Measurements from ENCODE around the gene EBF4.

EBF4 gene

DNA sequence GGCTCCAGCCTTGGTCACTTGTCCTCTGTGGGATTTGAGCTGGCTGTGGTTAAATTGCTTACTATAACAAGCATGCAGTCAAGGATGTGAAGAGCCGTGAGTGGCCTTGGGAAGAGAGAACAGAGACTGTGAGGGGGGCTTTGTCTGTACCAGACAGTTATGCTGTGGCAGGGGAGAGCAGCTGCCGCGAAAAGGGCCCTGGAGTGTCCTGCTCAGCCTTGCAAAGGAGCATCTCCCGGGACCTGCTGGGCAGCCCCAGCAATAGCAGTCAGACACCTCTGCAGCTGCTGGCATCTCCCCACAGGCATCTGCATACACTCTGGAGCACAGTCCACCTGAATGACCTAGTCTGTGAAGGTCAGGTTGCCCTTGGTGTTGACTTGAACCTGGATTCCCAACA lies 6.3 kb downstream of the EBF4 start:
- in situ Hi-C loops (cut with MboI; ENCODE audit: low sequenced_read_pairs): no loop called here

DNA sequence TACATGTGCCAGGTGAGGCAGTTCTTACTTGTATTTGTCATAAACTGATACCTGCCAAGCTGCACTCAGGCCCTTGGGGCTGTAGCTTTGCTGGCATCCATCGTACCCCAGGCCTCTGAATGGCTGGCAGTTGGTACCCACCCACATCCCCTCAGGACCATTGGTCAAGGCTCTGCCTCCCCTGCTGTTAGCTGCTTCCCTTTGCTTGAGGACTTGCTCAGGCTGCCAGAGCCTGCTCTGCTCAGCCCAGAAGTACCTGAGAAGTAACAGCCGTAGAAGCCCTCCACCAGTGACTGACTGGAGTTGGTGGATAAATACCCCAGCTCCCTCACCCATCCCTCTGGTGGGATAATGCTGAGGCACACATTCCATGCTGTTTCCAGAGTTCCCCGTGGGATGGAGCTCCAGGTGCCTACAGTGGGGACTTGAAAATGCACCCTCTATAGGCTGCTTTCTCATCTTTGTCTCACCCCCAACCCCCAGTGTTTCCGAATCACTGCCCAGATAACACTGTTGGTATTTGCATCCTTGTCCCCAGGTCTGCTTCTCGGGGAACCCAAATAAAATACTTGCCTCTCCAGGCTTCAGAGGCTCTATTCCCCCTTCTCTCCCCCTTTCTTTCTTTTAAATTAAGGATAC lies 7.3 kb downstream of the EBF4 start:
- in situ Hi-C loops (cut with MboI; ENCODE audit: low sequenced_read_pairs): no loop called here

DNA sequence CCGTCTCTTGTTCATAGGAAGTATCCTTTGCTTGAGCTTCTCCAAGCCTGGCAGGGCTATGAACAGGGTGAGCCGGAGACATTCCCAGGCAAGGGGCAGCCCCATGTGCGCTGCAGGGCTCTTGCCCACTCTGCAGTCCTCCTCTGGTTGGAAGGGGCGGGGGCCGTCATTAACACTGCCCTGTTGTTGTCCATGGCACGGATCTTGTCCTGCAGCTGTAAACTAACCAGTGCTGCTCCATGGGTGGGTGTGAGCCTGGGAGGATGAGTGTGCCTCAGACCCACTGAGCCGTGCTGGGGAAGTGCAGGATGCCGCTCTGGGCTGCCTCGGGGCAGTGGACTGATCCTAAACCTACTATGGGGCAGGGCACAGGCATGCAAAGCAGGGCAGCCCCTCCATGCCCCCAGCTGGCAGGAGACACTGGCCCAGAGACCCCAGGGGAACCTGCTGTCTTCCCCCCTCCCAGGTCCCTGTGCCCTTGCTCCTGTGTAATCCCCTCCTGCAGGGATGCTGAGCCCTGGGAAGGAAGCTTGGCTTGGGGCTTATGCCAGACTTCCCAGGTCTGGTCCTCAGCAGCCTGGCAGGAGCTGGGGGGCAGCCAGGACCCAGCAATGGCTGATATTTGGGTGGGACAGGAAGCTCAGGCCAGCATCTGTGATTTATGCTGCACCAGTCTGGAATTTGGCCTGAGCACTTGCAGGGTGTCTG lies 8.5 kb downstream of the EBF4 start:
- in situ Hi-C loops (cut with MboI; ENCODE audit: low sequenced_read_pairs): no loop called here

DNA sequence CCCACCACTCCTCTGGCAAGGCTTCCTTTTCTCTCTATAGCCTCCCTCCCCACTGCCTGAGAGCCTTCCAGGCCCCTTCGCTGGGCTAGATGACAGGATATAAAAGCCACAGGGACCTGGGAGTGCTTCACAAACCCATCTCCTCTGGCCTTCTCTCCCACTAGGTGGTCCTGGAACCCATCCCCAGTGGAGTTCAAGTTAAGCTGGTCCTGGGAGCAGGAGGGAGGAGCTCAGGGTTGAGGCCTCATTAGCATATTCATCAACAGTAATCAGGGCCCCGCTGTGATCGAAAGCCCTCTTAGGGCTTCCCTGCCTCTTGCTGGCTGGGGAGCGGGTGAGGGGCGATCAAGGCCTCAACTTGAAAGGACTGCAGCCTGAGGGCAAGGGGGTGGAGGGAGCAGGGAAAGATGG lies 9.1 kb downstream of the EBF4 start:
- in situ Hi-C loops (cut with MboI; ENCODE audit: low sequenced_read_pairs): no loop called here

DNA sequence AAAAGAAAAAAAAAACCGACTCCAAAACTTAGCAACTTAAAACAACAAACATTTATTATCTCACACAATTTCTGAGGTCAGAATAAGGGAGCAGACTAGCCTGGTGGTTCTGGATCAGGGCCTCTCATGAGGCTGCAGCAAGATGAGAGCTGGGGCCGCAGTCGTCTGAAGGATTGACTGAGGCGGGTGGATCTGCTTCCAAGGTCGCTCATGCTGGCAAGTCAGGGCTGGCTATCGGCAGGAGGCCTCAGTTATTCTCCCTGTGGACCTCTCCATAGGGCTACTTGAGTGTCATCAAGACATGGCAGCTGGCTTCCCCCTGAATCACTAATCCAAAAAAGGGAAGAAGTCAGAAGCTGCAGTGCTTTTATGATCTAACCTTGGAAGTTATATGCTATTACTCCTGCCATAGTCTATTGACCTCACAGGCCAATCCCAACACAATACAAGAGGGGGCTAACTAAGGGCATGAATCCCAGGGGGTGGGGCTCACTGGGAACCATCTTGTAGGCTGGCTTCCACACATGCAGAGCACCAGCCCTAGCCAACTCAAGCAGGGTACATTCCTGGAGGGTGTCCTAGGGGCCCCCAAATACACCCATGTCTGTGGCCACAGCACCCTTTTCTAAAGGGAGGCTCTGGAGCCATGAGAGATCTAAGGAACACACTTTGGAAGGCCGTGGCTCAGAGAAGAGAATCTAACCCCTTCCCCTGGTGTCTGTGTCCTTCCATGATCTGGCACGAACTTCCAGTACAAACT lies 11.3 kb downstream of the EBF4 start:
- in situ Hi-C loops (cut with MboI; ENCODE audit: low sequenced_read_pairs): no loop called here

GRCh38 chr20:2705931-2706645 lies 13.5 kb downstream of the EBF4 start:
- in situ Hi-C loops (cut with MboI; ENCODE audit: low sequenced_read_pairs): no loop called here

GRCh38 chr20:2706688-2707352 lies 14.2 kb downstream of the EBF4 start:
- in situ Hi-C loops (cut with MboI; ENCODE audit: low sequenced_read_pairs): no loop called here

DNA sequence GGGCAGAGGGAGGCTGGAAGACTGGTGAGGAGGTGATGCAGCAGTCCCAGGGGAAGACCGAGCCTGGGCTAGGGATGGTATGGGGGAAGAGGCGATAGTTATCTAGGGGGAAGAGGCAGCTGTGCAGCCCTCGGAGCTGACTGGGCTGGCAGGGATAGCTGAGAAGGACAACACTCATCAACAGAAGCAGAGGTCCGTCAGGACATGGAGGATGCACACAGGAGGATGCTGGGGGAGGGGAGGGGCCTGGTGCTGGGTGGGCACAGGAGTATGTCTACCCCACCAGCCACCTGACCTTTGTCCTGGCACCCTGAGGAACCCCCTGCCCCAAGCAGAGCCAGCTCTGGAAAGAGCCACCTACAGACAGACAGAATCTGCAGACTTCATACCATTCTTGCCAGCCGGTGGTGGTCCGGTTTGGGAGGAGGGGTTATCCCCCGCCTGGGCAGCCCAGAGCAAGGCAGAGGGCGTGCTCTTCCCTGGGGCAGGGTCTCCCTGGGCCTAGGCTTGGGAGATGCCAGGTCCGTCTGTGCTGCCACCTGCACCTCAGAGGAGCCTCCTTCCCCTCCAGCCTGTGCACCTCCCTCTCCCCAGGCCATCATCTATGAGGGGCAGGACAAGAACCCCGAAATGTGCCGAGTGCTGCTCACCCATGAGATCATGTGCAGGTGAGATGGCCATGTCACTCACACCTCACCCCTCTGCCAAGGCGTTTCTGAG lies 14.9 kb downstream of the EBF4 start:
- in situ Hi-C loops (cut with MboI; ENCODE audit: low sequenced_read_pairs): no loop called here

DNA sequence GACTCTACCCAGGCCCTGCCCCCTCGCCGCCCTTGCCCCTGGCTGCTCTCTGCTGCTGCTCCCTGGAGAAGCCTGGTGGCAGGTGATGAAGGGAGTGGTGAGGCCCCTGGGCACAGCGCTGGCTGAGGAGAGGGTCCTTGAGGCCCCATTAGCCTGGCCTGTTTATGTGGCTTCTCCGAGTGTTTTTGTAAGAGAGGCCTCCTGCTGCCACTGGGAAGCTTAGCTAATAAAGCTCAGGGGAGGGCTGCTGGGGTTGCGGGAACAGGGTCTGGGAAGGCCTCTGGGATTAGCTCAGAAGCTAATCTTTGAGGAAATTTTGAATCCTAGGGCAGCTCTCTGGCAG lies 15.5 kb downstream of the EBF4 start:
- in situ Hi-C loops (cut with MboI; ENCODE audit: low sequenced_read_pairs): no loop called here

GRCh38 chr20:2708665-2709064 lies 16.1 kb downstream of the EBF4 start:
- in situ Hi-C loops (cut with MboI; ENCODE audit: low sequenced_read_pairs): no loop called here

DNA sequence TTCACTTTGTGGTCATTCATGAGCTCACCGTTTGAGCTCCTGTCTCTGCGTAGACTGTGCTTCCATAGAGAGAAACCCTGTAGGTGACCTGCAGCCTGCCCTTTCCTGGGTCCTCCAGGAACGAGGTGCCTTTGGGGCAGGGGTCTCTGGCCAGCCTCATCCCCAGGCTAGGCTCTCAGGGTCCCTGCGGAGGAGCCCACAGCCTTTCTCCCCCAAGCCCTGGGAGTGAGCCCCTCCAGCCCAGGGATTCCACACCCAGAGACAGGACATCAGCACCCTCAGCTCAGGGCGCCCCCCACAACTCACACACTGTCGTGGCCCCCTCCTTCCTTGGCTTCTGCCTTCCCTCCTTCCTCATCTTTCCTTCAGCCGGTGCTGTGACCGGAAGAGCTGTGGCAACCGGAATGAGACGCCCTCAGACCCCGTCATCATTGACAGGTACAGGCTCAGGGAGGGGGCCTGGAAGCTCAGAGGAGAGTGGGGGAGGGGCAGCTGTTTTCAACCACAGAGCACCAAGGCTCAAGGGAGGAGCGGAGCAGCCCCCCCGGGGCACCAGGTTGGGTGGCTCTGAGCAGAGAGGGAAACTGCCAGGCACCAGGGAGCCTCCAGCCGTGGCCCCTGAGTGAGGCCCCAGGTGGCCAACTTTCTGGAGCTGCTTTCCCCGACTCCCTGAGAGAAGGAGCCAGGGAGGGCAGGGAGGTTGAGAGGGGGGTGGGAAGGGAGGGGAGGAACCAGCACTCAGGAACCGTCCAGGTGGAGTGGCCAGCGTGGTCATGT lies 16.8 kb downstream of the EBF4 start:
- in situ Hi-C loops (cut with MboI; ENCODE audit: low sequenced_read_pairs): no loop called here

DNA sequence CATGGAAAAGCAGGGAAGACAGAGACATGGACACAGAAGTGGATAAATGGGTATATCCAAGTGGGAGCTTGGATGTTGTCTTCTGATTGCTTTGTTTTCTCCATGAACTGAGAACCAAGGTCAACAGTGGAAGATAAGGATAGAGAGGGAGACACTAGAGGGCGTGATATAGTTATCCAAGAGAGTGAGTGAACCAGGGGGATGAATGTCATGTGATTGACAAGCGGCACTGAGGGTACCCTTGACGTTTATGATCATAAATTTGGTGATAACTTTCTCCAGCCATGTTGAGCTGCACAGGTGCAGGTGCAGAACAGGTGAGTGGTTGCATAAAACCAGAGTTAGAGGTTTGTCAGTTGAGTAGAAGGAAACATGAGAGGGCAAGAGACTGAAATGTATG lies 20.7 kb downstream of the EBF4 start:
- in situ Hi-C loops (cut with MboI; ENCODE audit: low sequenced_read_pairs): no loop called here

DNA sequence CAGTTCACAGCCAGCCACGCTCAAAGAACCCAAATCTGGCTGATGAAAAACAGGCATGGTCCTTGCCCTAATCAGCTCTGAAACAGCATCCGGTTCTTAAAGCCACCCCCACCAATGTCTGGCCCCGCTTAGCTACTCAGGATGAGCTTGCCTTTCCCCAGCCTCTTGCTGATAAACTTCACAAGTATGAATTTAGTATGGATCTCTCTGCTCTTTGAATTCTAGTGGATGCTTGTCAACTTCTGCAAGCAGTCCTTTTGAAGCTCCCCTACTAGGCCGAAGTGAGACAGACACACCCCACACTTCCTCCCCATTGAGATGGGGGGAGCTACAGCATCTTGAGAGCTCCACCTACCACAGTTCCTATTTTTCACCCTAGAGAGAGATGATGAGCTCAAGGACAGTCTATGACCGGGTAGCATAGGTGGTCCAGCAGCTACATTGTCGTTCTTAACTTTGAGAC lies 36.7 kb downstream of the EBF4 start:
- in situ Hi-C loops (cut with MboI; ENCODE audit: low sequenced_read_pairs): no loop called here

GRCh38 chr20:2729791-2730190 lies 37.2 kb downstream of the EBF4 start:
- in situ Hi-C loops (cut with MboI; ENCODE audit: low sequenced_read_pairs): no loop called here

GRCh38 chr20:2734899-2735298 lies 42.3 kb downstream of the EBF4 start:
- in situ Hi-C loops (cut with MboI; ENCODE audit: low sequenced_read_pairs): no loop called here

- in situ Hi-C loops (cut with MboI; ENCODE audit: low sequenced_read_pairs): no loop called here
Measured at GRCh38 chr20:2736441-2736840, 43.9 kb downstream of the EBF4 start.

GRCh38 chr20:2738331-2739041 lies 45.9 kb downstream of the EBF4 start:
- in situ Hi-C loops (cut with MboI; ENCODE audit: low sequenced_read_pairs): no loop called here

- in situ Hi-C loops (cut with MboI; ENCODE audit: low sequenced_read_pairs): no loop called here
Measured at GRCh38 chr20:2739042-2739398, 46.4 kb downstream of the EBF4 start.

DNA sequence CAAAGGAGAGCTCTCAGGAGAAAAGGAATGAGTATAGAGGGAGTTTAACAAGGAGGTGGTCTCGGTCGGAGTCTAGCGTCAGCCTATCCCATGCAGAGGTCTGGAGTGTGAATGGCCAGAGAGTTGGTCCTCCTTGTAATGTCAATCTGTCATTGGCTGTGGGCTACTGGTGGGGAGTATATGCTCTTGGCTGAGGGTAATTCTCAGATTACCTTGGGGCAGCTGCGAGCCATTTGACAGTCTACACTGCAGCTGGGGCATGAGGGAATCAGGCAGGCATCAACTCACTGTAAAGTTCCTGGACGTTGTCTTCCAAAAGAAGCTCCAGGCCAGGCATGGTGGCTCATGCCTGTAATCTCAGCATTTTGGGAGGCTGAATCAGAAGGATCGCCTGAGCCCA lies 48.1 kb downstream of the EBF4 start:
- in situ Hi-C loops (cut with MboI; ENCODE audit: low sequenced_read_pairs): no loop called here
